NCI-H748 treated with DMSO at 0.1 percent for 48 hours (cell line): ENCODE measurements around the gene RNU6-8.

ENCODE experiments used
- DNase-seq: peaks from one replicate; lab custom pipeline; 2025; lab: John Stamatoyannopoulos, UW

RNU6-8 gene

GRCh38 chr14:32202998-32203882 lies at the start of gene RNU6-8:
TSS of gene RNU6-8 (minus strand) at chr14:32203269.
- DNase-seq = peak; percentile 70

- peak; percentile 67 for DNase-seq
These were observed 49.1 kb upstream of the RNU6-8 start for GRCh38 chr14:32252030-32252670.

- DNase-seq = no peak
These were observed 48.5 kb upstream of the RNU6-8 start for GRCh38 chr14:32251530-32251929.

- DNase-seq = no peak
These were observed 47.6 kb upstream of the RNU6-8 start for GRCh38 chr14:32250681-32251080.

GRCh38 chr14:32249780-32250179 lies 46.7 kb upstream of the RNU6-8 start:
- no peak for DNase-seq

GRCh38 chr14:32249371-32249770 lies 46.3 kb upstream of the RNU6-8 start:
- DNase-seq = no peak

GRCh38 chr14:32246751-32247150 lies 43.7 kb upstream of the RNU6-8 start:
- no peak for DNase-seq

GRCh38 chr14:32244404-32244803 lies 41.3 kb upstream of the RNU6-8 start:
- DNase-seq = no peak

- no peak for DNase-seq
These were observed 30.2 kb upstream of the RNU6-8 start for GRCh38 chr14:32233260-32233659.

GRCh38 chr14:32232481-32232880 lies 29.4 kb upstream of the RNU6-8 start:
- DNase-seq = no peak

GRCh38 chr14:32230695-32231280 lies 27.7 kb upstream of the RNU6-8 start:
- DNase-seq = no peak

- DNase-seq = no peak
These were observed 27.1 kb upstream of the RNU6-8 start for GRCh38 chr14:32230181-32230580.

- DNase-seq = no peak
These were observed 23.0 kb upstream of the RNU6-8 start for GRCh38 chr14:32226056-32226455.

GRCh38 chr14:32225378-32225920 lies 22.4 kb upstream of the RNU6-8 start:
- DNase-seq = no peak

GRCh38 chr14:32224737-32225377 lies 21.8 kb upstream of the RNU6-8 start:
- no peak for DNase-seq

- no peak for DNase-seq
These were observed 14.2 kb upstream of the RNU6-8 start for GRCh38 chr14:32217301-32217700.

GRCh38 chr14:32212833-32213232 lies 9.8 kb upstream of the RNU6-8 start:
- no peak for DNase-seq

- DNase-seq = no peak
These were observed 8.0 kb upstream of the RNU6-8 start for GRCh38 chr14:32211068-32211404.

- no peak for DNase-seq
These were observed 6.4 kb upstream of the RNU6-8 start for GRCh38 chr14:32209471-32209870.

GRCh38 chr14:32208490-32208889 lies 5.4 kb upstream of the RNU6-8 start:
- no peak for DNase-seq

GRCh38 chr14:32206552-32206951 lies 3.5 kb upstream of the RNU6-8 start:
- no peak for DNase-seq

- DNase-seq = no peak
These were observed 2.9 kb upstream of the RNU6-8 start for GRCh38 chr14:32205984-32206383.
